GM21367 (cell line): Measurements from ENCODE around the gene OVAAL.

ENCODE experiments used
- ATAC-seq: cut with Tn5 transposase; IDR thresholded peaks from one replicate; pipeline ENCODE4 v1.9.1; 2021; ENCODE audit not compliant: unreplicated experiment

The OVAAL gene

GRCh38 chr1:180571060-180571831, 12.5 kb downstream of the OVAAL start:
- no peak for ATAC-seq

- no peak for ATAC-seq
These were observed 13.3 kb downstream of the OVAAL start for GRCh38 chr1:180571832-180572636.

GRCh38 chr1:180572760-180573159, 14.0 kb downstream of the OVAAL start:
- ATAC-seq: no peak

GRCh38 chr1:180574031-180574713, 15.4 kb downstream of the OVAAL start:
- ATAC-seq: no peak

- no peak for ATAC-seq
These were observed 18.6 kb downstream of the OVAAL start for GRCh38 chr1:180577361-180577760.

GRCh38 chr1:180579961-180580611, 21.3 kb downstream of the OVAAL start:
- no peak for ATAC-seq

- ATAC-seq: no peak
These were observed 22.9 kb downstream of the OVAAL start for GRCh38 chr1:180581635-180582039.

GRCh38 chr1:180584869-180585268, 26.1 kb downstream of the OVAAL start:
- no peak for ATAC-seq

- ATAC-seq: no peak
These were observed 27.2 kb downstream of the OVAAL start for GRCh38 chr1:180585994-180586359.

GRCh38 chr1:180586671-180587155, 27.9 kb downstream of the OVAAL start:
- ATAC-seq: no peak

- ATAC-seq: no peak
These were observed 29.4 kb downstream of the OVAAL start for GRCh38 chr1:180588121-180588520.

- no peak for ATAC-seq
These were observed 32.1 kb downstream of the OVAAL start for GRCh38 chr1:180590889-180591288.

- ATAC-seq: no peak
These were observed 34.6 kb downstream of the OVAAL start for GRCh38 chr1:180593382-180593781.

GRCh38 chr1:180594723-180595122, 36.0 kb downstream of the OVAAL start:
- ATAC-seq: no peak

GRCh38 chr1:180595966-180596365, 37.2 kb downstream of the OVAAL start:
- ATAC-seq: no peak

- no peak for ATAC-seq
These were observed 38.8 kb downstream of the OVAAL start for GRCh38 chr1:180597520-180597919.

GRCh38 chr1:180598333-180598974, 39.7 kb downstream of the OVAAL start:
- ATAC-seq: no peak

GRCh38 chr1:180600343-180600742, 41.6 kb downstream of the OVAAL start:
- no peak for ATAC-seq

- ATAC-seq: no peak
These were observed 42.7 kb downstream of the OVAAL start for GRCh38 chr1:180601512-180601911.

- ATAC-seq: no peak
These were observed 44.6 kb downstream of the OVAAL start for GRCh38 chr1:180603223-180603849.
